GM19099 (cell line): ENCODE data around the gene CAPN3.

Experiments used
- POLR2A ChIP-seq: IDR thresholded peaks from 3 replicates; pipeline ENCODE4 v1.6.1; 2011; ENCODE audit warnings: low read depth; ENCODE audit not compliant: insufficient read length; ENCODE audit errors: extremely low read depth

Gene CAPN3

DNA sequence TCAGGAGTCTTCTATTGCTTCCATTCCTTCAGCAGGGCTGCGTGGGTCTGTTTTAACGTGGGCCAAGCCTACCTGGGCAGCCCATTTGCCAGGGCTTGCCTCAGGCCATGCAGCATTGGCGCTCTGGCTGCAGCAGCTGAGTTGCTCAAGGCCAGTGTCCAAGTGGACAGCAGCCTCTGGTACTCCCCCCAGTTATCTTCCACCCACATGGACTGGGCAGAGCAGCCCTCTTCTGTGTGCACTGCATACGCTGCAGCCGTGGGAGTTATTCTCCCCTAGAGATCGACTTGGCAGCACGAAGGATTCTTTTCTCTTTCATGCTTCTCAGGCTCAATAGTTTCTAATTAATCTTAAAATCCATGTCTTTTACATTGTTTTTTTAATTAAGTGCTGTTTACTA is 6.9 kb upstream of the CAPN3 start:
- no peak for TF ChIP-seq POLR2A

GRCh38 chr15:42353061-42353460 is 6.2 kb upstream of the CAPN3 start:
- no peak for TF ChIP-seq POLR2A

- TF ChIP-seq POLR2A = no peak
Observed at GRCh38 chr15:42354824-42355223, 4.5 kb upstream of the CAPN3 start.

DNA sequence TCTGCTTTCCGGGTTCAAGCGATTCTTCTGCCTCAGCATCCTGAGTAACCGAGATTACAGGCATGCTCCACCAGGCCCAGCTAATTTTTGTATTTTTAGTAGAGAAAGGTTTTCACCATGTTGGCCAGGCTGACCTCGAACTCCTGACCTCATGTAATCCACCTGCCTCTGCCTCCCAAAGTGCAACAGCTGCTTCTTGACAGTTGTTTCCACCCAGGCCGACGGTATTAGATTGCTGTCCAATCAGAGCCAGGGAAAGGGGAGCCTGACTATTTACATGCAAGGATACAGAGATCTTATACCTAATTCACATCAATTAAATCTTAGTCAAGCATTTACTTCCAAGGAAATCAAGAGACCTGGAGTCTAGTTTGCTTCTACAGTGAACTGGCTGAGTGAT is 4.0 kb upstream of the CAPN3 start:
- no peak for TF ChIP-seq POLR2A

- TF ChIP-seq POLR2A = no peak
Observed at GRCh38 chr15:42356851-42357250, 2.5 kb upstream of the CAPN3 start.

- TF ChIP-seq POLR2A = no peak
Observed at GRCh38 chr15:42358141-42358540, 1.2 kb upstream of the CAPN3 start.

DNA sequence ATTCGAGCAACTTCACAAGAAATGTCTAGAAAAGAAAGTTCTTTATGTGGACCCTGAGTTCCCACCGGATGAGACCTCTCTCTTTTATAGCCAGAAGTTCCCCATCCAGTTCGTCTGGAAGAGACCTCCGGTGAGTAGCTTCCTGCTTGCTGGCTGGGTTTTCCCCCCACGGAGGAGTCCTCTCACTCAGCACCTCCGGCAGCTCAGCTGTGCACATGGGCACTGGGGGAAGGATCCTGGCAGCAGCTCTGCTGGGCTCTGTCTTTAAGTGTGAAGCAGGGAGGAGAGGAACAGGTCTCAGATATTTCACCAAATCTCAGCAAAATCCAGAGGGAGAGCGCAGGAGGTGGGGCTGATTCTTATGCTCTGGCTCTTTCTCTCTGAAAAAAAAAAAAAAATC is 684 bp downstream of the CAPN3 start:
- TF ChIP-seq POLR2A = no peak

DNA sequence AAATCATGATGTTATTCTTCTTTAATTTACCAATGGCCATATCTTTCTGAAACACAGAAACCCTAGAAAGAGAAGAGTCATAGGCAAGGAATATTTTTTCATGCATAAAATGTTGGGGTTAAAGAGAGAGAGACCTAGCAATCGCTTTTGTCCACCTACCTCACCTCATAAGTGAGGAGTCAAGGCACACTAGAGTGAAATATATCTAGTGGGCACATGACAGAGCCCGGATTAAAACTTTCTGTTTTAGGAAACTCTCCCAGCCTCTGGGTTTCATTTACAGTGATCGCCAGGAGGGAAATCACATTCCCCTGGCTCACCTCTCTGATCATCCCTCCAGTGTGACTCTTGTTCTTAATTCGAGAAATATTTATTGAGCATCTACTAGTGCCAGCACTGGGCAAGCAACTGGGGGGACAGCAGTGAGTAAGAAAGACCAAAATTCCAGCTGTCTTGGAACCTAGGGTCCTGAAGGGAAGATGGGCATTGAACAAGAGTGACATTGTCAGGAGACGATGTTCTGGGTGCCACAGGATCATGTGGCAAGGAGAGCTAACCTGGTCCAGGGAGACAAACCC is 1.3 kb downstream of the CAPN3 start:
- no peak for TF ChIP-seq POLR2A

DNA sequence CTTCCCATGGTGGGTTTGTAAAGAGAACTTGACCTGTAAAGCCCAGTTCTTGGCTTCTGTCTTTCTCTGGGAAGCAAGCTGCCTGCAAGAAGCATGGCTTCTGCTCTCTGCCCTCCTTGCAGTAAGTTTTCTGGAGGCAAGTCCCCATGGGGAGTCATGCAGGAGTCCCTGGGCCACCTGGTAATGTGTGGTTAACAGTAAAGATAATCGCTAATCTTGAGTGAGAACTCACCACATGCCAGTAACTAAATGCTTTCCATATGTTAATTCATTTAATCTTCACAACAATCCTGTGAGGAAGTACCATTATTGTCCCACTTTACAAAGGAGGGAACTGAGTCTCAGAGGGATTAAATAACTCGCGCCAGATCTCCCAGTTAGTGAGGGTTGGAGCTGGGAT is 4.2 kb downstream of the CAPN3 start:
- TF ChIP-seq POLR2A = no peak

DNA sequence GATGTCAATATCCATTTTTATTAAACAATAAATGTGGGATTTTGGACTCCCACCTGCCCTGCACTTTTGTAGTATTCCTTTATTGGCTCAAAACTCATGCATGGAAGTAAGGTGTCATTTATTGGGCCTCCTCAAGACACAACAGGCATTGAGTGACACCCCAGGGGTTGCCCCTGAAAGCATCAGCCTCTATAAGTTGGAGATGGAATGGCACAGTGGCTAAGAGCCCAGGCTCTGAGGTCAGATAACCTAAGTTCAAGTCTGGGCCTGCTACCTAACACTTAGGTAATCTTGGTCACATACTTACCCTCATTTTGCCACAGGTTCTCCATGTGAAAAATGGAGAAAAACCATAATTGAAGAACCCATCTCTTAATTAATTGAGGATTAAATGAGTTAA is 4.6 kb downstream of the CAPN3 start:
- no peak for TF ChIP-seq POLR2A

- TF ChIP-seq POLR2A = no peak
Observed at GRCh38 chr15:42364529-42364928, 5.2 kb downstream of the CAPN3 start.

DNA sequence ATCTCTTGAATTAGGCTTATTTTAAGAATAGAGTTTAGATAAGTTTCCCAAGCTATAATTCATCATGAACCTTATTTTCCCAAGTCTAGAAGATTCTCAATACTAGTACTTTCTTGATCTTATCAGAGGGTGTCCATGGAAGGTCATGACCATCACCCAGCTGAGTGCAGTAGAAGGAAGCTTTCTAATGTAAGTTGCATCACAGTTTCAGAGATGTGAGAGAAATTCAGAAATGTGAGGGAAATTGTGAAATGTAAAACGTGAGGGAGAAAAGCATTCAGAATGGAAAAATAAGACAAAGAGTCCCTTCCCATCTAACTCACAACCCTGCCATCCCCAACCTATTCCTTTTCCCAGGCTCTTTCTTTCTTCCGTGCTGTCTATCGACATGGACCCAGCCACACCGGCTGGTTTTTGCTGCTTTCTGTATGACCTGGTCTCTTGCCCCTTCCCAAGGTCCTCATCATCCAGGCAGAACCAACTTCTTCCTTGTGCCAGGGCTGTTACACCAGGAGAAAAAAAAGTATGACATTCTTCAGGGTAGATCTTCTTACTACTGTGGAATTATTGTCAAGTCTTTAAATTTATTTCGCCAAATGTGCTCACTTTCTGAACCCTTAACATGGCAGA is 6.7 kb downstream of the CAPN3 start:
- TF ChIP-seq POLR2A = no peak

DNA sequence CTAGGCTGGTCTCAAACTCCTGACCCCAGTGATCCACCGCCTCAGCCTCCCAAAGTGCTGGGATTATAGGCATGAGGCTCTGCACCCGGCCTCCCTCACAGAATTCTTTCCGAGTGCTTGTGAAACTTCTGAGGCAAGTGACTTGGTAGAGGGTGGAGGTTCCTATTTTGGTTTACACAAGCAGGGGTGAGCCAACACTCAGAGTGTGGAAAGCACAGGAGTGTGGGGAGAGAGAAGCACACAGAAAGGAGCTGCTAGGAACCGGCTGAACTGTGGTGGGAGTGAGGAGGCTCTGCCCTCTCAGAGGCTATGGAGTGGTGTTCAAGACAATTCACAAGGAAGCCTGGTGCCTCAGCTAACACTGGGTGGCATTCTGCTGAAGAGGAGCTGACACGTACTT is 7.7 kb downstream of the CAPN3 start:
- no peak for TF ChIP-seq POLR2A

- TF ChIP-seq POLR2A = no peak
Observed at GRCh38 chr15:42368096-42368495, 8.8 kb downstream of the CAPN3 start.

DNA sequence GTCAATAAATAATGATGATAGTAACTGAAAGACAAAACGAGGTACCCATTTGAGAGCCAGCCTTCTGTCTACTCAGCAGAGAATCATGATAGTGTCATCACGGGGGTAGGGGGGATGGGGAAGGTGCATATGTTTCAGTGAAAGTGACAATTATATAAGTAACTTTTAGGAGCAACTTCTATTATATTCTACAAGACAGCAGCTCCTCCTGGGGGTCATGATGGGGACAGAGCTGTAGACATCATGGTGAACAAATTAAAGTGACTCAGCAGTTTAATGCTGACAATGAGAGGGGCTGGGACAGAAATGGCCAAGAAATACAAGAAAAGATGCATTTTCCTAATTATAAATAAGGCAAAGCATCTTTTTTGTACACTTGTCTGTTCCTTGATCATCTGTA is 11.8 kb downstream of the CAPN3 start:
- no peak for TF ChIP-seq POLR2A

- no peak for TF ChIP-seq POLR2A
Observed at GRCh38 chr15:42373274-42373673, 14.0 kb downstream of the CAPN3 start.

DNA sequence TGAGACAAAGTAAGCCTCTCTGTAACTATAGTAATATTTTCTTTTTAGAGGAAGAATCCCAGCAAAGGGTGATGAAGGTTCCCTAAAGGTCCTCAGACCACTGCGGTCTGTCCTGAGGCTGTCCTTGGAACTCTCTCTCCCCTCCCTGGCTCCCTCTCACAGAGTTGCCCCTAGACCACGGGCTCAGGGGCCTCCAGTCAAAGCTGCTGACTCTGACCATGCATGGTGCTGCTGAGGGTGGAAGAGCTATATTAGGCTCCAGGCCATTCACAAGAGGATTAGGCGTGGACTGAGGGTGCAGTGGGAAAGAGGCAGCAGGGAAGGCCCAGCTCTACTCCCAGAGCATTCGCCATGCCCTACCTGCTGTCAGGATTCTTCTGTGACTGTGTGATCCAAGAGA is 14.6 kb downstream of the CAPN3 start:
- TF ChIP-seq POLR2A = no peak

DNA sequence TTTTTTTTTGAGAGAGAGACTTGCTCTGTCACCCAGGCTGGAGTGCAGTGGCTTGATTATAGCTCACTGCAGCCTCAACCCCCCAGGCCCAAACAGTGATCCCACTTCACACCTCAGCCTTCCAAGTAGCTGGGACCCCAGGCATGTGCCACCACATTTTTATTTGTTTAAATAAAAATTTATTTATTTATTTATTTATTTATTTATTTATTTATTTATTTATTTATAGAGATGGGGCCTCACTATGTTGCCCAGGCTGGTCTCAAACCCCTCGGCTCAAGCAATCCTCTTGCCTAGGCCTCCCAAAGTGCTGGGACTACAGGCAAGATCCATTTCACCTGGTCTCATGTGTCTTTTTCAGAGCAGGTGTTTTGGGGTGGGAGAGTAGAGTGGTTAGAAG is 15.5 kb downstream of the CAPN3 start:
- TF ChIP-seq POLR2A = no peak

- no peak for TF ChIP-seq POLR2A
Observed at GRCh38 chr15:42375252-42375651, 16.0 kb downstream of the CAPN3 start.
